ENCODE results near the gene MOK.

MOK gene

GRCh38 chr14:102217399-102217798 lies 87.6 kb downstream of the MOK start:
- Histone ChIP-seq H3K4me3 (replicated peaks; ENCODE audit: low read depth, low read length) (no peak overlapping the region), H3K36me3 (ENCODE audit: control insufficient read depth, insufficient read depth, low read length) (no peaks in the 10 kb centered on the region; the same call in none of the 2 replicates), H3K27me3 (replicated peaks; ENCODE audit: control insufficient read depth, insufficient read depth, low read length) (no peaks in the 10 kb centered on the region)
- TF ChIP-seq CTCF (IDR thresholded peaks at IDR 0.05; ENCODE audit: insufficient read depth, low read length, poor library complexity, severe bottlenecking): no peak
- no peak for DNase-seq (ENCODE audit: extremely low read depth, insufficient read length)

GRCh38 chr14:102215576-102216250 lies 89.3 kb downstream of the MOK start:
- no peak for TF ChIP-seq CTCF (IDR thresholded peaks at IDR 0.05; ENCODE audit: insufficient read depth, low read length, poor library complexity, severe bottlenecking)
- no peak overlapping the region for H3K4me3 ChIP-seq (replicated peaks; ENCODE audit: low read depth, low read length)
- H3K36me3 ChIP-seq (ENCODE audit: control insufficient read depth, insufficient read depth, low read length): peaks cover 6% of the 10 kb centered on the region
- DNase-seq (ENCODE audit: extremely low read depth, insufficient read length): no peak
- H3K27me3 ChIP-seq (replicated peaks; ENCODE audit: control insufficient read depth, insufficient read depth, low read length): no peaks in the 10 kb centered on the region

- Histone ChIP-seq H3K4me3 (replicated peaks; ENCODE audit: low read depth, low read length) (no peak overlapping the region), H3K27me3 (replicated peaks; ENCODE audit: control insufficient read depth, insufficient read depth, low read length) (no peaks in the 10 kb centered on the region), H3K36me3 (ENCODE audit: control insufficient read depth, insufficient read depth, low read length) (peaks cover 6% of the 10 kb centered on the region)
- TF ChIP-seq CTCF (IDR thresholded peaks at IDR 0.05; ENCODE audit: insufficient read depth, low read length, poor library complexity, severe bottlenecking): no peak
- DNase-seq (ENCODE audit: extremely low read depth, insufficient read length): no peak
Observed at GRCh38 chr14:102215071-102215470, 89.9 kb downstream of the MOK start.

GRCh38 chr14:102213984-102214658 lies 90.8 kb downstream of the MOK start:
- no peak for TF ChIP-seq CTCF (IDR thresholded peaks at IDR 0.05; ENCODE audit: insufficient read depth, low read length, poor library complexity, severe bottlenecking)
- peaks cover 10% of the 10 kb centered on the region for H3K36me3 ChIP-seq (ENCODE audit: control insufficient read depth, insufficient read depth, low read length)
- no peaks in the 10 kb centered on the region for H3K27me3 ChIP-seq (replicated peaks; ENCODE audit: control insufficient read depth, insufficient read depth, low read length)
- H3K4me3 ChIP-seq (replicated peaks; ENCODE audit: low read depth, low read length): no peak overlapping the region
- DNase-seq (ENCODE audit: extremely low read depth, insufficient read length): no peak

GRCh38 chr14:102213470-102213869 lies 91.5 kb downstream of the MOK start:
- peaks cover 10% of the 10 kb centered on the region for H3K36me3 ChIP-seq (ENCODE audit: control insufficient read depth, insufficient read depth, low read length)
- no peak for TF ChIP-seq CTCF (IDR thresholded peaks at IDR 0.05; ENCODE audit: insufficient read depth, low read length, poor library complexity, severe bottlenecking)

More at GRCh38 chr14:102213470-102213869, 91.5 kb downstream of the MOK start:
- H3K27me3 ChIP-seq (replicated peaks; ENCODE audit: control insufficient read depth, insufficient read depth, low read length): no peaks in the 10 kb centered on the region
- H3K4me3 ChIP-seq (replicated peaks; ENCODE audit: low read depth, low read length): no peak overlapping the region
- no peak for DNase-seq (ENCODE audit: extremely low read depth, insufficient read length)

Measured in GM06990 (cell line).